HFFc6 (cell line): ENCODE data around the gene ARF6. TPM values are rescaled to one million over a fixed set of nuclear protein-coding genes. Genes with fewer than 3 reads are reported as not detected.
"Not testable (repeated sequence)": the region's sequence is repeated elsewhere in the genome, so short reads cannot be mapped to it uniquely, and the experiment has no call there.

Experiments
- DNase-seq: peaks from one replicate; pipeline ENCODE4 v3.0.0-alpha.2; 2018
- H3K27ac Mint-ChIP-seq: 2 replicates; pipeline ENCODE4 v1.8.0; 2020; ENCODE audit warnings: mild to moderate bottlenecking, mixed read lengths
- H3K27me3 Mint-ChIP-seq: 2 replicates; pipeline ENCODE4 v1.8.0; 2021; ENCODE audit warnings: mild to moderate bottlenecking, moderate library complexity, mixed read lengths; ENCODE audit not compliant: insufficient read depth
- H3K36me3 Mint-ChIP-seq: 2 replicates; pipeline ENCODE4 v1.8.0; 2021; ENCODE audit warnings: low read depth, mixed read lengths
- H3K4me1 Mint-ChIP-seq: 2 replicates; pipeline ENCODE4 v1.8.0; 2020; ENCODE audit warnings: low read depth, mixed read lengths
- H3K4me3 Mint-ChIP-seq: 2 replicates; pipeline ENCODE4 v1.8.0; 2020; ENCODE audit warnings: mild to moderate bottlenecking, moderate library complexity, mixed read lengths
- H3K9me3 Mint-ChIP-seq: 2 replicates; pipeline ENCODE4 v1.8.0; 2020; ENCODE audit warnings: mild to moderate bottlenecking, mixed read lengths
- total RNA-seq, 6 experiments: library from RNA; stranded (reverse); fragmentation: NEBNext Ultra II Directional; extraction: Animal tissue kit (Norgen Biotek cat#: 25700); gene quantifications; 2 replicates in 1 of 6; 3 replicates in 5 of 6; pipeline ENCODE4 v1.2.3, GENCODE V29; 2021
- TF ChIP-seq, protein P1 (sequence below): fragments of 200-600 bp; sonication (generic); IDR thresholded peaks from 2 replicates; pipeline ENCODE4 v1.5.0; 2021; ENCODE audit warnings: antibody characterized with exemption, mild to moderate bottlenecking

ARF6 gene
- total RNA-seq, 6 experiments from 2014 or later = 92.2 to 111 (median 94.7) TPM

DNA sequence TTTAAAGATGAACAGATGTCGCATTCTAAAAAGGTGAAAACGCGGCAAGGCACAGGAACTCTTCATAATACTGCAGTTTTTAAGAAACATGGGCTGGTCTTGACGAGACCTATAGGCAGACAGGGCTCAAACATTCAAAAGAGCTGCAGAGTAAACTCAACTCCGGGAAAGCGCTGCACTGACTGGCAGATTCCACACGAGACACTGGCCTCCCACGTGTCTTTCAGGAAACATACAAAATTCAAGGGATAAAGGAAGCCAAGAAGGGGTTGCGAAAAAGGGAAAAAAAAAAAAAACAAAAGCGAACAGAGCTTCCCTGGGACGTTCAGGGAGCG, 614 bp upstream of the ARF6 start:
- H3K27me3 Mint-ChIP-seq = peaks cover 11% of the 10 kb centered on the region
- no peaks in the 10 kb centered on the region for H3K9me3 Mint-ChIP-seq
- peaks cover 39% of the 10 kb centered on the region for H3K36me3 Mint-ChIP-seq

DNA sequence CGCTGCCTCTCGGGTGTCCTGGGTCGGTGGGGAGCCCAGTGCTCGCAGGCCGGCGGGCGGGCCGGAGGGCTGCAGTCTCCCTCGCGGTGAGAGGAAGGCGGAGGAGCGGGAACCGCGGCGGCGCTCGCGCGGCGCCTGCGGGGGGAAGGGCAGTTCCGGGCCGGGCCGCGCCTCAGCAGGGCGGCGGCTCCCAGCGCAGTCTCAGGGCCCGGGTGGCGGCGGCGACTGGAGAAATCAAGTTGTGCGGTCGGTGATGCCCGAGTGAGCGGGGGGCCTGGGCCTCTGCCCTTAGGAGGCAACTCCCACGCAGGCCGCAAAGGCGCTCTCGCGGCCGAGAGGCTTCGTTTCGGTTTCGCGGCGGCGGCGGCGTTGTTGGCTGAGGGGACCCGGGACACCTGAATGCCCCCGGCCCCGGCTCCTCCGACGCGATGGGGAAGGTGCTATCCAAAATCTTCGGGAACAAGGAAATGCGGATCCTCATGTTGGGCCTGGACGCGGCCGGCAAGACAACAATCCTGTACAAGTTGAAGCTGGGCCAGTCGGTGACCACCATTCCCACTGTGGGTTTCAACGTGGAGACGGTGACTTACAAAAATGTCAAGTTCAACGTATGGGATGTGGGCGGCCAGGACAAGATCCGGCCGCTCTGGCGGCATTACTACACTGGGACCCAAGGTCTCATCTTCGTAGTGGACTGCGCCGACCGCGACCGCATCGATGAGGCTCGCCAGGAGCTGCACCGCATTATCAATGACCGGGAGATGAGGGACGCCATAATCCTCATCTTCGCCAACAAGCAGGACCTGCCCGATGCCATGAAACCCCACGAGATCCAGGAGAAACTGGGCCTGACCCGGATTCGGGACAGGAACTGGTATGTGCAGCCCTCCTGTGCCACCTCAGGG, 679 bp downstream of the ARF6 start:
- H3K27ac Mint-ChIP-seq = peak overlapping the region; percentile 100
- peaks cover 37% of the 10 kb centered on the region for H3K4me1 Mint-ChIP-seq
- H3K27me3 Mint-ChIP-seq = peaks cover 11% of the 10 kb centered on the region
- H3K4me3 Mint-ChIP-seq = peak overlapping the region; percentile 95
- H3K9me3 Mint-ChIP-seq = no peaks in the 10 kb centered on the region
- peaks cover 44% of the 10 kb centered on the region for H3K36me3 Mint-ChIP-seq
- no peak for DNase-seq
- TF ChIP-seq, protein P1, sequence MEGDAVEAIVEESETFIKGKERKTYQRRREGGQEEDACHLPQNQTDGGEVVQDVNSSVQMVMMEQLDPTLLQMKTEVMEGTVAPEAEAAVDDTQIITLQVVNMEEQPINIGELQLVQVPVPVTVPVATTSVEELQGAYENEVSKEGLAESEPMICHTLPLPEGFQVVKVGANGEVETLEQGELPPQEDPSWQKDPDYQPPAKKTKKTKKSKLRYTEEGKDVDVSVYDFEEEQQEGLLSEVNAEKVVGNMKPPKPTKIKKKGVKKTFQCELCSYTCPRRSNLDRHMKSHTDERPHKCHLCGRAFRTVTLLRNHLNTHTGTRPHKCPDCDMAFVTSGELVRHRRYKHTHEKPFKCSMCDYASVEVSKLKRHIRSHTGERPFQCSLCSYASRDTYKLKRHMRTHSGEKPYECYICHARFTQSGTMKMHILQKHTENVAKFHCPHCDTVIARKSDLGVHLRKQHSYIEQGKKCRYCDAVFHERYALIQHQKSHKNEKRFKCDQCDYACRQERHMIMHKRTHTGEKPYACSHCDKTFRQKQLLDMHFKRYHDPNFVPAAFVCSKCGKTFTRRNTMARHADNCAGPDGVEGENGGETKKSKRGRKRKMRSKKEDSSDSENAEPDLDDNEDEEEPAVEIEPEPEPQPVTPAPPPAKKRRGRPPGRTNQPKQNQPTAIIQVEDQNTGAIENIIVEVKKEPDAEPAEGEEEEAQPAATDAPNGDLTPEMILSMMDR = no peak

More for the DNA sequence above, 614 bp upstream of the ARF6 start:
- H3K27ac Mint-ChIP-seq = peak overlapping the region; percentile 100
- peak; percentile 82 for DNase-seq
- TF ChIP-seq, protein P1 = no peak
- H3K4me3 Mint-ChIP-seq = peak overlapping the region; percentile 95
- H3K4me1 Mint-ChIP-seq = peaks cover 24% of the 10 kb centered on the region

DNA sequence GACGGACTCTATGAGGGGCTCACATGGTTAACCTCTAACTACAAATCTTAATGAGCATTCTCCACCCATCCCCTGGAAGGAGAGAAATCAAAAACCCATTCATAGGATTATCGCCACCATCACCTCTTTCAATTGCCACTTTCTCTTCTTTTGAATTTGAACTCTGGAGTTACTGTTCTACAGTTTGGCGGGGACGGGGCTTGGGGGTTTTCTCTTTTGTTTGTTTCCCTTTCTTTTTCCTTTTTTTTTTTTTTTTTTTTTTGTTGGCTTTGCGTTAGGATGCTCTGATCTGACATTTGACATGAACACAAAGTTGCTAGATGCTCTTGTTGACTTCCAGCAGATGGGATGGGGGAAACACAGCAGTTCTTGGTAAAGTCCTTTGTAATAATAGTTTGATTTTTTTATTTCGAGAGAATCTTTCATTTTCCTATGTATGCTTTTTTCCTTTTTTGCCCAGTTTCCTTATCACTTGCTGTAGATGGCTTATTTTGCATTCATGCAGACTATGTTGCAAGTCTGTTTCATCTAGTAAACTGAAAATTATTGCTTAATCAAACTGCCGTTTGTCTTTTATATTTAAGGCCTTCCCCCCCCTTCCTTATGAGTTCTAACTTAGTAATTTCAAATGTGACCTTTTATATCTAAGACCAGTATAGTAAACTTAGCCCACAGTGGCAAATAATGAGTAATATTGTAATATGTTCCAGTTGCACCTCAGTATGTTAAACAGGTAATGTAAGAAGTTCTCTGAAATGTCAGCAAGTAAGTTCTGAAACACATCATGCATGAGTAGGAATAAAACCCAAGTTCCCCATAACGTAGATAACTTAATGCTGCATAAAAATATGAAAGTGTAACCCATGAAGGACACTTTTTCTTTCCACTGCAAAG, 1.6 kb downstream of the ARF6 start:
- H3K36me3 Mint-ChIP-seq = peaks cover 44% of the 10 kb centered on the region
- H3K4me3 Mint-ChIP-seq = peak overlapping the region; percentile 95
- not testable (repeated sequence) for H3K9me3 Mint-ChIP-seq, H3K27me3 Mint-ChIP-seq, DNase-seq
- peaks cover 41% of the 10 kb centered on the region for H3K4me1 Mint-ChIP-seq
- H3K27ac Mint-ChIP-seq = peak overlapping the region; percentile 100

DNA sequence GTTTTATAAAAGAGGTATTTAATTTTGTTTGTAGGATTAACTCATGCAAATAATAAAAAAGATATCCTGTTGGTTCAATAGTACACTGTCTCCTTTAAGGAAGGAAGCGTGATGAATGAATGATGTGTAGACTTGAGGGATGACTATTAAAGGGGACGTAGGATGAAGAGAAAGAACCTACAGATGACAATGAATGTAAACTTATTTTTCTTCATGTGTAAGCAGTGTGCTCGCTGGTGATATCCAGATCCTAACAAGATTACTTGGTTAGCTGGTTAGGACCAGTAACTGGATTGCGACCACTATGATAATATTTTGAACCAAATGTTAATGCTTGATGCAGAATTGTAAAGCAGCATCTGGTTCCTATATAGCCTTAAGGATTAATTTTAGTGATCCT, 2.6 kb downstream of the ARF6 start:
- DNase-seq = no peak
- Mint-ChIP-seq H3K4me1 (peaks cover 41% of the 10 kb centered on the region), H3K27ac (peak overlapping the region; percentile 100), H3K27me3 (peaks cover 10% of the 10 kb centered on the region), H3K36me3 (peaks cover 48% of the 10 kb centered on the region), H3K9me3 (no peaks in the 10 kb centered on the region), H3K4me3 (peak overlapping the region; percentile 95)
- TF ChIP-seq, protein P1 = no peak

DNA sequence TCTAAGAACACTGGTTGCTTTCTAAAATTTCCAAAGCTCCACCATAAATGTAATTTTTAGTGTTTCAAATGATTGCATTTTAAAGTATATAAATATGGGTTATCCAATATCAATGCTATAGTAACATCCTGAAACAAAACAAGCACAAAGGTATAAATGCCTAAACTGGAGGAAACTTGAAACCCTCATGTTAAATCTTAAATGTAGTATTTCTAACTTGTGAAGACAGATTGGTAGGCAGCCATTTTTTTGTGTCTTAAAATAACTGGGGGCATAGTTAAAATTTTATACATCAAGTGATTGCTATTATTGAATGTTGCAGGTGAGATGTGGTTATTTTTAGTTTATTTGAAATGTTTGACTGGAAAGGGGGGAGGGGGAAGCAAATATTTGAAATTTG, 3.4 kb downstream of the ARF6 start:
- H3K9me3 Mint-ChIP-seq, DNase-seq, H3K27me3 Mint-ChIP-seq: not testable (repeated sequence)
- Mint-ChIP-seq H3K27ac (peak overlapping the region; percentile 100), H3K4me3 (peak overlapping the region; percentile 95), H3K36me3 (peaks cover 48% of the 10 kb centered on the region), H3K4me1 (peaks cover 41% of the 10 kb centered on the region)

DNA sequence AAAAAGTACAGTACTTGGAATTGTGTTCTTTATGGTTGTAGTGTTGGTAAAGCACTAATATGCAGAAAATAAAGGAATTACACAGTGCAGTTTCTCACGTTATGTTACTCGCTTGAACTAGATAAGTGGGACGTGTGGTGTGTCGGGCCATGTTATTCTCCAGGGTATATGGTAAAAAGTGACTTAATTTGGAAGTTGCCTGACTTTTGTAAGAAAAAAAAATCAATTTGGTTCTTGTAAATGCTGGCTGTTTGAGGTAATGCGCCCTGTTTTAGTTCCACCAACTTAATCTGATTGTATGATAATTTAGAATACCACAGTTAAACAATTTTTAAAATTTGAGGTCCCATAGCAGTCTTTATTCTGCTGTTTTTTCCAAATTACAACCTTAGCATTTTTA, 4.1 kb downstream of the ARF6 start:
- TF ChIP-seq, protein P1 = peak; percentile 56
- DNase-seq = no peak
- H3K9me3 Mint-ChIP-seq = no peaks in the 10 kb centered on the region
- H3K4me3 Mint-ChIP-seq = peak overlapping the region; percentile 95
- H3K27ac Mint-ChIP-seq = peak overlapping the region; percentile 63
- peaks cover 37% of the 10 kb centered on the region for H3K4me1 Mint-ChIP-seq
- peaks cover 48% of the 10 kb centered on the region for H3K36me3 Mint-ChIP-seq
- peaks cover 10% of the 10 kb centered on the region for H3K27me3 Mint-ChIP-seq
